ENCODE results near the gene RAD51B.

Gene RAD51B

GRCh38 chr14:68245146-68246073 is 425.8 kb downstream of the RAD51B start:
- no peaks in the 10 kb centered on the region for H3K27me3 ChIP-seq (replicated peaks)
- in situ Hi-C loops (cut with HindIII; ENCODE audit: low pct_ligation_motif_present, low sequenced_read_pairs): no loop called here
- no peak overlapping the region for H3K27ac ChIP-seq
- H3K36me3 ChIP-seq (replicated peaks): no peaks in the 10 kb centered on the region
- H3K4me3 ChIP-seq (ENCODE audit: low read depth, low read length): no peak overlapping the region
- no peak for TF ChIP-seq CTCF (IDR thresholded peaks at IDR 0.05; ENCODE audit: low read depth, low read length, missing control alignments)
- DNase-seq: no peak

- no peak overlapping the region for H3K4me3 ChIP-seq (ENCODE audit: low read depth, low read length)
- DNase-seq: no peak
- H3K36me3 ChIP-seq (replicated peaks): no peaks in the 10 kb centered on the region
- H3K27me3 ChIP-seq (replicated peaks): no peaks in the 10 kb centered on the region
- no peak overlapping the region for H3K27ac ChIP-seq
- TF ChIP-seq CTCF (IDR thresholded peaks at IDR 0.05; ENCODE audit: low read depth, low read length, missing control alignments): no peak
- in situ Hi-C loops (cut with HindIII; ENCODE audit: low pct_ligation_motif_present, low sequenced_read_pairs): no loop called here
These were observed 426.7 kb downstream of the RAD51B start for GRCh38 chr14:68246074-68246785.

GRCh38 chr14:68246786-68247105 is 427.2 kb downstream of the RAD51B start:
- H3K27me3 ChIP-seq (replicated peaks): no peaks in the 10 kb centered on the region
- TF ChIP-seq CTCF (IDR thresholded peaks at IDR 0.05; ENCODE audit: low read depth, low read length, missing control alignments): no peak
- no peak overlapping the region for H3K27ac ChIP-seq
- H3K36me3 ChIP-seq (replicated peaks): no peaks in the 10 kb centered on the region
- in situ Hi-C loops (cut with HindIII; ENCODE audit: low pct_ligation_motif_present, low sequenced_read_pairs): no loop called here
- no peak overlapping the region for H3K4me3 ChIP-seq (ENCODE audit: low read depth, low read length)
- no peak for DNase-seq

GRCh38 chr14:68247274-68247673 is 427.7 kb downstream of the RAD51B start:
- no peak overlapping the region for H3K27ac ChIP-seq

GRCh38 chr14:68247676-68248268 is 428.2 kb downstream of the RAD51B start:
- no peak for TF ChIP-seq CTCF (IDR thresholded peaks at IDR 0.05; ENCODE audit: low read depth, low read length, missing control alignments)
- no peaks in the 10 kb centered on the region for H3K36me3 ChIP-seq (replicated peaks)
- no peak for DNase-seq
- no peak overlapping the region for H3K4me3 ChIP-seq (ENCODE audit: low read depth, low read length)
- H3K27ac ChIP-seq: no peak overlapping the region
- no peaks in the 10 kb centered on the region for H3K27me3 ChIP-seq (replicated peaks)
- in situ Hi-C loops (cut with HindIII; ENCODE audit: low pct_ligation_motif_present, low sequenced_read_pairs): no loop called here

More at GRCh38 chr14:68247274-68247673, 427.7 kb downstream of the RAD51B start:
- no peak for DNase-seq
- Histone ChIP-seq H3K36me3 (replicated peaks) (no peaks in the 10 kb centered on the region), H3K27me3 (replicated peaks) (no peaks in the 10 kb centered on the region), H3K4me3 (ENCODE audit: low read depth, low read length) (no peak overlapping the region)
- TF ChIP-seq CTCF (IDR thresholded peaks at IDR 0.05; ENCODE audit: low read depth, low read length, missing control alignments): no peak
- in situ Hi-C loops (cut with HindIII; ENCODE audit: low pct_ligation_motif_present, low sequenced_read_pairs): no loop called here
